HCEC 1CT (cell line): ENCODE results near the gene SLC5A7.

Experiments used
- DNase-seq: peaks from one replicate; pipeline ENCODE4 v3.0.0-alpha.2; 2017

The SLC5A7 gene

DNA sequence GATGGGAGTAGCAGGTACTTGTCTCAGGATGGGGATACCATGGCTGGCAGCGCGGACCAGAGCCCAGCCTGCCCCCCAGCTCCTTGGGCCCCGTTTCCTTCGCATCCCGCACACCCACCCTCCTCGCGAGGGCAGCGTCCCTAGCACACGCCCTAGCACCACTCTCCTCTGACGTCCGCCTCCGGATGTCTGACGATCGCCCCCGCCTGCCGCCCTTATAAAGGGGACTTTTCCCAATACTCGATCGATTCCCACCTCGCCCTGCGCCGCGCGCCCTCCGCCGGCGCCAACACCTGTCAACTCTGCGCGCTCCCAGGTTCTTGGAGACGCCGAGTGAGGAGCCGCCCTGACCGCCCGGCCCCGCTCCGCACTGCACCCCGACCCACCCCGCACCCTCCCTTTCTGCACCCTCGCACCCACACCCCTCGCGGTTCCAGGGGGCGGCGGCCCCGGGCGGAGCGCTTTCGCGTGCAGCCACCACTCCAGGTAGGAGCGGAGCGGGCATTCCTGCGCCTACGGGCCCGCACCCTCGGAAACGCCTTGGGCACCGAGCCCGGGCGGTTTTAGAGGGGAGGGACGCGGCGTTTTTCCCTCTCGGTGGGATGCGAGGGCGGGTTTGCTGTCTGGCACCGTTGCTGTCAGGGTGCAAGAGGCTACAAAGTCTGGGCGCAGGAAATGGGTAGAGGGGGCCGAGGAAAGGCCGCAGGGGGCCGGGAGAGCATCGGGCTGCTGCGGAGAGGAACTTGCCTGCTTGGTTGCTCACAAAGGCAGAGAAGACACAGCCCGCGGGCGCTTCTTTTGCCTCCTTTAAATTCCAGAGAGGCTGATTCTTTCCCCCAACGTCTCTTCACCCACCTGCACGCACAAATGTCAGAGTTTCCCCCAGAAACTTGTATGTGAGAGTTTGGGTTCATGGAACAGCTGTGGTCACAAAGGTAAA is at the start of gene SLC5A7:
SLC5A7 (plus strand) TSS at position 247 of the 940 bp plus-strand sequence. CDS start 1,632 bp downstream, outside the sequence.
- no peak for DNase-seq

DNA sequence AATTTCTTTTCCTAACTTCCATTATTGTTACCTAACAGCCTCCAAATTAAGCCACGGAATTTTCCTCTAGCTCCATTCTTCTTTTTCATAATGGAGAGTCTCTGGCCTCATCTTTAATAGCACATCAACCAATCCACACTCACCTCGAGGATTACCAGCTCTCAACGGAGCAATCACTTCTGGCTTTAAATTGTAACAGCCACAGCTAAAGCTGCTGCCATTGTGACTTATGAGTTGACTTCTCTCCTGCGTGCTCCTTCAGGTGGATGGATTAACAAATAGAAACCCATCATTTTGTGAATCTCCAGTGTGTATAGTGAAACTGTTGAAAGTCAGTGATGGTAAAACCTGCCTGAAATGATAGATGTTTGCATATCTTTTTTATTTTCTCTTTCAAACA is 24.9 kb upstream of the SLC5A7 start:
- DNase-seq = no peak

- no peak for DNase-seq
Observed at GRCh38 chr2:107964185-107964584, 22.1 kb upstream of the SLC5A7 start.

DNA sequence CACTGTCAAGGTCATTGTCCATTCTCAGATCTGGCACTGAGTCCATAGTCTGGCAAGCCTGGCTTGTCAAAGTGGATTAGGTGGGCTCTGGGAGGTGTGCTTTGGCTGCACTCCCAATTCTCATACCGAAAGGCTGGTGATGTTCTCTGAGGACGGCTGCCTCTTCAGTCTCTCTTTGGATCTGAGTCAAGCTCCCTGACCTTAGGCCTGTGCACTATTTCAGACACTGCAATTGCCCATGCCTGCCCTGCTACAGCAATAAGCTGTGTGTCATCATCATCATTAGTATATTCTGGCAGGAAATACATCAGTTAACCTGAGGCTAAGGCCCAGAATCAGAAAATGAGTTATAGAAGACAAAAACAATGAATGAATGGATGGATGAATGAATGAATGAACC is 1.6 kb upstream of the SLC5A7 start:
- DNase-seq = no peak

DNA sequence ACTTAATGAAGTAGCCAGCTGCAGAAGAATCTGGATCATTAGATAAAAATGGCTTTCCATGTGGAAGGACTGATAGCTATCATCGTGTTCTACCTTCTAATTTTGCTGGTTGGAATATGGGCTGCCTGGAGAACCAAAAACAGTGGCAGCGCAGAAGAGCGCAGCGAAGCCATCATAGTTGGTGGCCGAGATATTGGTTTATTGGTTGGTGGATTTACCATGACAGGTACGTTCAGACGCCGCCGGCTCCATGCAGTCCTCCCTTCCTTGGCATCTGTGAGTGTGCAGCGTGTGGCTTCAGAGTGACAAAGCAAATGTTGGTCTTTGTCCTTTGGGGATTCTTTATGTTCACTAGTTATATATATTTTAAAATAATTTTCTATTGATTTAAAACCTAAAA is 1.8 kb downstream of the SLC5A7 start:
- DNase-seq = no peak

- DNase-seq = no peak
Observed at GRCh38 chr2:107989445-107989844, 3.1 kb downstream of the SLC5A7 start.

DNA sequence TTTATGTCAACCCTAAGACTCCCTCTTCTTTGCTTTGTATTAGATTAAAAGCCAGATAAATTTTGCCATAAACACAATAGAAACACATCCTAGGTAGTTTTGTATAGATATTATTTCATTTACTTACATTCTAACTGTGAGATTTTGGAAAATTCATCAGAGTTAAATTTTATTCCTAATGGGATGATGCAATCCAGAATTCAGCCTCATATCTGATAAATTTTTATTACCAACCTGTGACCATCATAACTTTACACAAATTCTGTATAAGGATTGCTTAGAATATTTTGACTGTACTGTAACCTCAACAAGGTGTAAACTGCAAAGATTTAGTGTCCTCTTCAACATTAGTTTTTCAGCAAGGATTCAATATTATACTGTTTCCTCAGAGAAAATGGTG is 4.4 kb downstream of the SLC5A7 start:
- DNase-seq = no peak

GRCh38 chr2:107992069-107992468 is 5.7 kb downstream of the SLC5A7 start:
- DNase-seq = no peak

DNA sequence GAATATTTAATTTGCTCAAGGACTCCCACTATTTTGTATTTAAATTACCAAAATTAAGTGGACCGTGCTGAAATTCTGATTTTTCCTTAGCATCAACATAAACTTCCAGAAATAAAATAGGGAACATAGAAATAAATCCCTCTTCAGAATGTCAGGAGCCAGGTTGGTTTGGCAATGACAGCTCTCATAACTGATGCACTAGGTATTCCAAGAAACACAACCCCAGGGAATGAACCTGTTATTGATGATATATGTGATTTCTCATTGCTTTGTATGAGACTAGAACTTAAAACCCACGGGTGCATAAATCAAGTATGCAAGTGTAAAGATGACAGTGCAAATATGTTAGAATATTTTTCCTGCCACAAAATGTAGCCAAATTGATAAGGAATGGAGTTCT is 12.8 kb downstream of the SLC5A7 start:
- DNase-seq = no peak

GRCh38 chr2:108010912-108011591 is 24.7 kb downstream of the SLC5A7 start:
- DNase-seq = no peak

- DNase-seq = no peak
Observed at GRCh38 chr2:108013305-108013704, 27.0 kb downstream of the SLC5A7 start.

- no peak for DNase-seq
Observed at GRCh38 chr2:108022628-108023027, 36.3 kb downstream of the SLC5A7 start.

GRCh38 chr2:108023776-108024175 is 37.5 kb downstream of the SLC5A7 start:
- no peak for DNase-seq

GRCh38 chr2:108026092-108026794 is 39.9 kb downstream of the SLC5A7 start:
- no peak for DNase-seq

DNA sequence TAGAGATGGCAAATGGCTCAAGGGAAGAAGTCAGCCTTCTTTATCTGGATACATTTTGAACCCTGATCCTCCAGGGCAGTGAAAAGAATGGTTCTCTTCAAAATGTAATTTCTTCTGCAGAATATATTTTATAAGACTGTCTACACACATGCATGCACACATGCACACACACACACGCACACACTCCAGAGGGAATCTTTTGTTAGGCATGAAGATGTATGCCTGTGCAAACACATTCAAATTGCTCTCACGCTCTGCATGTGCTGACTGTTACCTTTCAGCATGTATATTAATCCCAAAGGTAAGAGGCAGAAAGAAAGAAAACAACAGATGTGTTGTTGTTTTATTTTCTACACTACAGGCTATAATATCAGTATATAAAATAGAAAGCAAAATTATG is 43.2 kb downstream of the SLC5A7 start:
- DNase-seq = no peak

- no peak for DNase-seq
Observed at GRCh38 chr2:108029912-108030311, 43.6 kb downstream of the SLC5A7 start.

- DNase-seq = no peak
Observed at GRCh38 chr2:108031471-108031941, 45.2 kb downstream of the SLC5A7 start.

- no peak for DNase-seq
Observed at GRCh38 chr2:108034843-108035242, 48.5 kb downstream of the SLC5A7 start.

- DNase-seq = no peak
Observed at GRCh38 chr2:108048752-108049151, 62.4 kb downstream of the SLC5A7 start.

- no peak for DNase-seq
Observed at GRCh38 chr2:108058576-108059137, 72.3 kb downstream of the SLC5A7 start.

DNA sequence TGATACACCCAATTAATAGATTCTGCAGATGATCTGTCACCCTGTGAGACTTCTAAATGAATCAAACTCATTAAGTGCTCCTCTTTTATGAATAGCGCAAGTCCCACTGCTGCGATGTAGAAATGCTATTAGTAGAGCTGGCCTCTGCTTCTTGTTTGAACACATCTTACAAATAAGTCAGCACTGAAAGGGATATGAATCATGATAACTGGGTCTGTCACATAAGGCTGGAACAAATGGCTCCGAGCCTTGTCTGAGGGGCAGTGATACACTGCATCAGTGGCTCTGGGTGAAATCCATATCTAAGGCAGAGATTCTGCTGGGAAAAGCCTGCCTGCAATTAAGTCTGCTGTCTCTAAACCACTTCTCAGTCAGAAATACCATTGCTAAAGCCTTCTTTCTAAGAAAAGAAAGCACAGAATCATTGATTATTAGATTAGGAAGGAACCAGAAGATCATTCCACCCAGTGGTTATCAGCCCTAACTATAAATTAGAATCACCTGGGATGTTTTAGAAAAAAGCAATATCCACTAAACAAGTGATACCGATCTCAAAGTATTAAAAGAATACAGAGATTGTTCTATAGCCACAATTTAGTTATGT is 75.2 kb downstream of the SLC5A7 start:
- no peak for DNase-seq
